ENCODE data around the gene SCAMP2. TPM values are rescaled to one million over a fixed set of nuclear protein-coding genes. Genes with fewer than 3 reads are reported as not detected.
A peak's percentile ranks its signal among the peaks of the same experiment; 100 is the strongest.

The SCAMP2 gene
- total and polyA plus RNA-seq, 10 of the 15 experiments (the other 5 are each of a cell fraction or from before 2014, with no cell fraction given) = 10.9 to 158 (median 99.6) TPM

DNA sequence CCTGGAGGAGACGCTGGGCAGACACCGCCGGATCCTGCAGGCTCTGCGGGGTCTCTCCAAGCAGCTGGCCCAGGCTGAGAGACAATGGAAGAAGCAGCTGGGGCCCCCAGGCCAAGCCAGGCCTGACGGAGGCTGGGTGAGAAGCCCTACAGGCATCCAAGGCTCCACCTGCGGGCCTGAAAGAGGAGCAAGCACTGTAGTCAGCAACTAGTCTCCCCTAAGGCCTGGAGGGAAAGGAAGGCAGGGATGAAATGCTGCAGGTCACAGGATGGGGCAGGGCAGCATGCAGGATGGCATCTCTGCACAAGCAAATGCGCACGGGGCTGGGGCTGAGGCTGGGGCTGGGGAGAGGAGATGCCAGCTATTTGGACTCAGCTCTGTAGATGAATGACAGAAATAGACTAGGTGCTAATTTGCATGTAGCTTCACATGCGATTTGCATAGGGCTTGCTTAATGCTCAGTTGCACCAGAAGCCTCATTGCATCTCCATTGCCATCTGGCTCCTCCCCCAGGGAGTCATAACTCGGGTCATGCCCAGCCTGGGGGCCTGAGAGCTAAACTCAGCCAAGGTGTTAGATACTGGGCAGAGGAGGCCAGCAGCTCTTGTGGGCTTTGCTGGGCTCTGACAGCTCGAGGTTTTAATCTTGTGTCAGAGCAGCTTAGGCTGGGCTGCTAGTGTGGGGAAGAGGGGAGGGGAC lies 51.9 kb downstream of the SCAMP2 start:
- Histone ChIP-seq H3K9ac (ENCODE audit: control insufficient read depth, insufficient read depth, low read length) (no peak overlapping the region), H3K36me3 (ENCODE audit: control insufficient read depth in 2 of 2, insufficient read depth in 2 of 2, low read length in 1 of 2) (no peaks in the 10 kb centered on the region), H3K4me3 (no peak overlapping the region), H3K9me3 (replicated peaks; ENCODE audit: control insufficient read depth, insufficient read depth, low read length) (no peaks in the 10 kb centered on the region), H3K4me1 (ENCODE audit: control insufficient read depth, insufficient read depth, low read length) (peaks cover 16% of the 10 kb centered on the region), H2AFZ (ENCODE audit: control insufficient read depth, low read depth, low read length) (no peak overlapping the region), H3K79me2 (ENCODE audit: control insufficient read depth, insufficient read depth, low read length) (no peaks in the 10 kb centered on the region), H4K20me1 (ENCODE audit: control insufficient read depth, insufficient read depth) (no peaks in the 10 kb centered on the region), H3K4me2 (ENCODE audit: control insufficient read depth, insufficient read depth) (peak overlapping the region; percentile 49), H3K27me3 (replicated peaks in 1 of 2; ENCODE audit: control insufficient read depth in 2 of 2, insufficient read depth in 2 of 2, low read length in 1 of 2) (peaks cover 0 to 5% of the 10 kb centered on the region in 2 experiments; a peak in 2 of 4 replicates), H3K27ac (ENCODE audit: control insufficient read depth, insufficient read depth) (no peak overlapping the region)
- ChIA-PET SMC1A (ENCODE audit: uncharacterized antibody, unreplicated experiment) (interaction anchor here (1.3 to 1.5 kb wide), 2 partner anchors 10 to 48 kb away, joined by 3 to 4 read pairs; no protein-coding TSS in a partner anchor), RAD21 (ENCODE audit: unreplicated experiment) (interaction anchor here (0.7 to 1.2 kb wide), 4 partner anchors 30 to 187 kb away, joined by 3 to 4 read pairs (median 3); no protein-coding TSS in a partner anchor), POLR2A (interaction anchor here (1.1 kb wide), 1 partner anchor 34 kb away, joined by 3 read pairs; no protein-coding TSS in a partner anchor), CTCF (interaction anchor here (1.1 to 2.3 kb wide), 11 partner anchors 9 to 186 kb away, joined by 3 to 12 read pairs (median 3); no protein-coding TSS in a partner anchor)
- no TSS peak for BruUV-seq (replicated peaks)
- intact Hi-C loops (cut with micrococcal nuclease; ENCODE audit: unreplicated experiment) (no loop called here), in situ Hi-C loops (cut with MboI) (no loop called here)
- 0% methylated on average over 11 of the region's 11 CpGs for WGBS (ENCODE audit: insufficient coverage, insufficient replicate concordance, low lambda C conversion rate, missing lambda C conversion rate)
- ATAC-seq (peak; percentile 87), FAIRE-seq (peak; percentile 94), DNase-seq (ENCODE audit: low read depth, low spot score) (peak; percentile 45)
- TF ChIP-seq RELA (IDR thresholded peaks at IDR 0.05; ENCODE audit: borderline replicate concordance, partially characterized antibody) (no peak), RB1 (IDR thresholded peaks at IDR 0.05; ENCODE audit: borderline replicate concordance) (no peak), JUNB (IDR thresholded peaks at IDR 0.05) (no peak), POU2F2 (IDR thresholded peaks at IDR 0.05; ENCODE audit: borderline replicate concordance, low read depth, low read length) (peak; percentile 79; the same call in 2 of the 3 replicates)
- TF ChIP-seq, protein P1, sequence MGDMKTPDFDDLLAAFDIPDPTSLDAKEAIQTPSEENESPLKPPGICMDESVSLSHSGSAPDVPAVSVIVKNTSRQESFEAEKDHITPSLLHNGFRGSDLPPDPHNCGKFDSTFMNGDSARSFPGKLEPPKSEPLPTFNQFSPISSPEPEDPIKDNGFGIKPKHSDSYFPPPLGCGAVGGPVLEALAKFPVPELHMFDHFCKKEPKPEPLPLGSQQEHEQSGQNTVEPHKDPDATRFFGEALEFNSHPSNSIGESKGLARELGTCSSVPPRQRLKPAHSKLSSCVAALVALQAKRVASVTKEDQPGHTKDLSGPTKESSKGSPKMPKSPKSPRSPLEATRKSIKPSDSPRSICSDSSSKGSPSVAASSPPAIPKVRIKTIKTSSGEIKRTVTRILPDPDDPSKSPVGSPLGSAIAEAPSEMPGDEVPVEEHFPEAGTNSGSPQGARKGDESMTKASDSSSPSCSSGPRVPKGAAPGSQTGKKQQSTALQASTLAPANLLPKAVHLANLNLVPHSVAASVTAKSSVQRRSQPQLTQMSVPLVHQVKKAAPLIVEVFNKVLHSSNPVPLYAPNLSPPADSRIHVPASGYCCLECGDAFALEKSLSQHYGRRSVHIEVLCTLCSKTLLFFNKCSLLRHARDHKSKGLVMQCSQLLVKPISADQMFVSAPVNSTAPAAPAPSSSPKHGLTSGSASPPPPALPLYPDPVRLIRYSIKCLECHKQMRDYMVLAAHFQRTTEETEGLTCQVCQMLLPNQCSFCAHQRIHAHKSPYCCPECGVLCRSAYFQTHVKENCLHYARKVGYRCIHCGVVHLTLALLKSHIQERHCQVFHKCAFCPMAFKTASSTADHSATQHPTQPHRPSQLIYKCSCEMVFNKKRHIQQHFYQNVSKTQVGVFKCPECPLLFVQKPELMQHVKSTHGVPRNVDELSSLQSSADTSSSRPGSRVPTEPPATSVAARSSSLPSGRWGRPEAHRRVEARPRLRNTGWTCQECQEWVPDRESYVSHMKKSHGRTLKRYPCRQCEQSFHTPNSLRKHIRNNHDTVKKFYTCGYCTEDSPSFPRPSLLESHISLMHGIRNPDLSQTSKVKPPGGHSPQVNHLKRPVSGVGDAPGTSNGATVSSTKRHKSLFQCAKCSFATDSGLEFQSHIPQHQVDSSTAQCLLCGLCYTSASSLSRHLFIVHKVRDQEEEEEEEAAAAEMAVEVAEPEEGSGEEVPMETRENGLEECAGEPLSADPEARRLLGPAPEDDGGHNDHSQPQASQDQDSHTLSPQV (IDR thresholded peaks at IDR 0.05) = no peak
